ENCODE data around the gene CASP5. TPM values are rescaled to one million over a fixed set of nuclear protein-coding genes. Genes with fewer than 3 reads are reported as not detected.

CASP5 gene
- total RNA-seq, 6 donors from 2014 or later = 1.0 to 4.1 (median 3.2) TPM; not detected in 2

- DNase-seq = no peak
- no peaks in the 10 kb centered on the region for H3K9me3 ChIP-seq
- peaks cover 20 to 32% (median 29%) of the 10 kb centered on the region in 4 donors for H3K4me1 ChIP-seq
- no peak overlapping the region for H3K4me3 ChIP-seq
- H3K36me3 ChIP-seq = peaks cover 0 to 13% (median 0%) of the 10 kb centered on the region in 4 donors
- no peak for ATAC-seq (ENCODE audit: low FRiP score in 2 of 2)
- no peak overlapping the region for H3K27ac ChIP-seq
- TF ChIP-seq CTCF (IDR thresholded peaks at IDR 0.05) = no peak
- TF ChIP-seq POLR2A (IDR thresholded peaks at IDR 0.05) = no peak
- no peak for TF ChIP-seq POLR2AphosphoS5 (IDR thresholded peaks at IDR 0.05)
- TF ChIP-seq EP300 (IDR thresholded peaks at IDR 0.05) = no peak
- 92 to 100% methylated on average over 1 of the region's 1 CpG for WGBS, 2 donors
- no peaks in the 10 kb centered on the region for H3K27me3 ChIP-seq
These were observed 58.7 kb downstream of the CASP5 start for GRCh38 chr11:104964247-104964646.

GRCh38 chr11:104962852-104963251 is 60.1 kb downstream of the CASP5 start:
- Histone ChIP-seq H3K27ac (peak overlapping the region in 1 of 4 donors; percentile 2), H3K9me3 (no peaks in the 10 kb centered on the region), H3K27me3 (no peaks in the 10 kb centered on the region), H3K36me3 (peaks cover 0 to 13% (median 0%) of the 10 kb centered on the region in 4 donors), H3K4me1 (peaks cover 22 to 31% (median 29%) of the 10 kb centered on the region in 4 donors), H3K4me3 (no peak overlapping the region)
- TF ChIP-seq POLR2A (IDR thresholded peaks at IDR 0.05) (no peak), EP300 (IDR thresholded peaks at IDR 0.05) (no peak), POLR2AphosphoS5 (IDR thresholded peaks at IDR 0.05) (no peak), CTCF (IDR thresholded peaks at IDR 0.05) (no peak)
- ATAC-seq (ENCODE audit: low FRiP score in 2 of 2) = no peak
- WGBS, 2 donors = 74 to 88% methylated on average over 3 of the region's 3 CpGs
- DNase-seq = no peak

GRCh38 chr11:104957280-104957679 is 65.7 kb downstream of the CASP5 start:
- 86 to 96% methylated on average over 3 of the region's 3 CpGs for WGBS, 2 donors
- DNase-seq = no peak
- Histone ChIP-seq H3K36me3 (peaks cover 0 to 36% (median 11%) of the 10 kb centered on the region in 4 donors), H3K4me3 (no peak overlapping the region), H3K4me1 (peaks cover 12 to 30% (median 20%) of the 10 kb centered on the region in 4 donors), H3K27ac (peak overlapping the region in 1 of 4 donors; percentile 27), H3K9me3 (no peaks in the 10 kb centered on the region), H3K27me3 (no peaks in the 10 kb centered on the region)
- ATAC-seq (ENCODE audit: low FRiP score in 2 of 2) = no peak
- TF ChIP-seq CTCF (IDR thresholded peaks at IDR 0.05) (no peak), POLR2AphosphoS5 (IDR thresholded peaks at IDR 0.05) (no peak), EP300 (IDR thresholded peaks at IDR 0.05) (no peak), POLR2A (IDR thresholded peaks at IDR 0.05) (no peak)

- ATAC-seq (ENCODE audit: low FRiP score in 2 of 2) (peak in 1 of 2 donors; percentile 46), DNase-seq (no peak)
- Histone ChIP-seq H3K4me1 (peaks cover 9 to 30% (median 18%) of the 10 kb centered on the region in 4 donors), H3K36me3 (peaks cover 0 to 37% (median 14%) of the 10 kb centered on the region in 4 donors), H3K27me3 (no peaks in the 10 kb centered on the region), H3K9me3 (no peaks in the 10 kb centered on the region), H3K4me3 (no peak overlapping the region), H3K27ac (peak overlapping the region in 1 of 4 donors; percentile 27)
- TF ChIP-seq EP300 (IDR thresholded peaks at IDR 0.05) (peak in 1 of 4 donors; percentile 35), POLR2AphosphoS5 (IDR thresholded peaks at IDR 0.05) (peak in 1 of 2 donors; percentile 50), POLR2A (IDR thresholded peaks at IDR 0.05) (no peak)
These were observed 66.4 kb downstream of the CASP5 start for GRCh38 chr11:104956528-104956927.

GRCh38 chr11:104946907-104947306 is 76.1 kb downstream of the CASP5 start:
- ATAC-seq (ENCODE audit: low FRiP score in 2 of 2) = peak in 1 of 2 donors; percentile 75
- TF ChIP-seq EP300 (IDR thresholded peaks at IDR 0.05) (no peak), POLR2AphosphoS5 (IDR thresholded peaks at IDR 0.05) (no peak), POLR2A (IDR thresholded peaks at IDR 0.05) (no peak), CTCF (IDR thresholded peaks at IDR 0.05) (peak; percentile 31 to 59 (median 48))
- H3K4me3 ChIP-seq = no peak overlapping the region
- H3K27me3 ChIP-seq = no peaks in the 10 kb centered on the region
- H3K9me3 ChIP-seq = no peaks in the 10 kb centered on the region
- WGBS, 2 donors = 7 to 17% methylated on average over 2 of the region's 2 CpGs
- DNase-seq = no peak
- H3K27ac ChIP-seq = no peak overlapping the region
- no peaks in the 10 kb centered on the region for H3K4me1 ChIP-seq
- H3K36me3 ChIP-seq = peaks cover 36 to 88% (median 59%) of the 10 kb centered on the region in 4 donors

Other genes with a start within 250 kb of the CASP5 start
- 1 to 10 TPM in 5 of 6 donors, under 1 TPM in 1; 0.91 to 9.5 (median 1.4) TPM for gene CASP12, start 124.7 kb downstream of the CASP5 start, total RNA-seq
- gene CASP4, start 54.6 kb downstream of the CASP5 start, total RNA-seq = 100 to 1,000 TPM in 4 of 6 donors, 10 to 100 TPM in 2; 86.7 to 157 (median 104) TPM
- 100 to 1,000 TPM in 1 of 6 donors, 10 to 100 TPM in 5; 25.1 to 122 (median 41.7) TPM for gene CASP1, start 12.0 kb upstream of the CASP5 start, total RNA-seq
- gene CARD16, start 22.2 kb upstream of the CASP5 start, total RNA-seq = 10 to 100 TPM in 5 of 6 donors, 1 to 10 TPM in 1; 5.2 to 79.3 (median 17.3) TPM
- not detected for gene CARD18, start 116.6 kb upstream of the CASP5 start, total RNA-seq